ENCODE measurements around the gene GSTA3. TPM values are rescaled to one million over a fixed set of nuclear protein-coding genes. Genes with fewer than 3 reads are reported as not detected.
"Not testable (repeated sequence)": the region's sequence is repeated elsewhere in the genome, so short reads cannot be mapped to it uniquely, and the experiment has no call there.

The GSTA3 gene
- polyA plus RNA-seq, 3 donors: 0.37 to 0.83 (median 0.62) TPM

DNA sequence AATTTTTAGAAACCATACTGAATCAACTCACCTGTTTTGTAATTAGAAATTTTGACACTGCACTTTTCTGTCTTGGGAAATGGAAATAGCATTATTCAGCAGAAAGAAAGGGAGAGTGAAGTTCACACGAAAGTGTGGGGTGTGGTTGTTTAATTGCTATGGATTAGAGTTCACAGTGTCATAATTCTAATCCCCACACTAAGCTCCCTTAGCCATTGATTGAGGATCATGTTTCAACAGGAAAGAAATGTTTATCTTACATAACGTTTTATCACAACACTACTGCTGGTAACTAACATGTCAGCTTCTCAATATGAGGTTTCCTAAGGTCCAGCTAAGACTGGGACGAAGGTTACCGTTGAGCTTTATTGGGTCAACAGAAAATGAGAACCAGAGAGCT lies 37.5 kb downstream of the GSTA3 start:
- DNase-seq (ENCODE audit: extremely low read depth in 1 of 11, low read depth in 9 of 11, low spot score in 4 of 11): no peak

DNA sequence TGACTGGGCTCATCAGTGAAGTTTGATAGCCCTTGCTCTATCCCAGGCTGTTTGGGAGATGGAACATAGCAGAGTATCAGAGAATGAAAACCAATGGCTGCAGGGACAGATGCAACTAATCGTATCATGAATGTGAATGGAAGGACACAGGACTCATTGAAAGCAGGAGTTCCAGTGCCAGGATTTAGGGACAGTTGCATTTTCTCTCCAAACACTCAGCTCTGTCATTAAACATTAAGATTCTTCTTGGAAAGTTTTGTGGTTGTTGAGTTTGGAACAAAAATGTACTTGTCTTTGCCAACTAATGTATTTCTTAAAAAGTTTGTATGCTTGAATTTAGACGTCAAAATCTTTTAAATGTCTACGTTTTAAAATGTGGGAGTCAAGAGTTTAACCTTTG lies 37.9 kb downstream of the GSTA3 start:
- DNase-seq (ENCODE audit: extremely low read depth in 1 of 11, low read depth in 9 of 11, low spot score in 4 of 11): no peak

DNA sequence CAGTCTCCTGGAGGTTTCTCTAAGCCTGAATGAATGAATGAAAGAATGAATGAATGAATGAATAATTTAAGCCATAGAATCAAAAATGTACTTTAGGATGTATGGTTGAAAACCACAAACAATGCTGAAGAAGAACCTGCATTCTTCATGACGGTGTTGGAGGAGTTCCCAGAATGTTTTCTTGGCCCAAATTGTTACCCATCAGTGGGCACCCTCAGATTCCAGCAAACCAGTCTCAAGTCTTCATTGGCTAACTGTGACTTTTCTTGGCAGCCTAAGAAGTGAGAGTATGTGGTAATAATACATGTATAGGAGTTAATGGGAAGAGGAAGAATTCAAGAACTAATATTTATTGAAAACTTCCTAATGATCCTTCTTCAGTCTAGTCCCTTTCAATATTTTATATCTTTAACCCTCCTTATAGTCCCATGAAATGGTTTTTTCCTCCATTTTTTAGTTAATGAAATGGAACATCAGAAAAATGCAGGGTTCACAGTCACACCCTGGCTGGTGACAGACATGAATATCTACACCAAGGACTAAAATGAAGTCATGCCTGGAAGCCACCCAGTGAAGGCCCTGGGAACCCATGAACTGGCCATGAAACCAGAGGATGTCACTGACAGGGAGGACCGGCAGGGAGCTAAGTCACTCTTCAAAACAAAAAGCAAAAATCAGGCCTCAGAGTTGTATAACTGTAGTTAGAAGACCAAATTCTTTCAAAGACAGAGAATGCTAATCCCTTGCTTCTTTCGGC lies 39.0 kb downstream of the GSTA3 start:
- DNase-seq (ENCODE audit: extremely low read depth in 1 of 11, low read depth in 9 of 11, low spot score in 4 of 11): not testable (repeated sequence)

DNA sequence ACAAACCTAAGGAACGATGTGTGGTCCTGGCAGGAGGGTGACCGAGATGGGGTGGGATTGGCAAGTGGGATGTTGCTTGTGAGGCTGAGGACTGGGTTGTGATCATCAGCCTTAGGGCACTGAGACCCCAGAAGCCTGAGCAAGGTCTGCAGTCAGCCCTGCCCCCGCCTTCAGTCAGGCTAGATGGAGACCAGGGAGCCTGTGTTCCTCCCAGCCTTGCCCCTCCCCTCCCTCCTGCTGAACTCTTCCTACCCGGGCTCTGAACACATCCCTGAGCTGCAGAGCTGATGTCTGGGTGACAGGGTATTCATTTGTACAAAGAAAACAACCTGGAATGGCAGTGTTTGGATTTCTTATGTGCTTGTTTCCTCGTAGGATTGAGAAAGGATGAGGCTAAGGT lies 40.6 kb downstream of the GSTA3 start:
- DNase-seq (ENCODE audit: extremely low read depth in 1 of 11, low read depth in 9 of 11, low spot score in 4 of 11): not testable (repeated sequence)

DNA sequence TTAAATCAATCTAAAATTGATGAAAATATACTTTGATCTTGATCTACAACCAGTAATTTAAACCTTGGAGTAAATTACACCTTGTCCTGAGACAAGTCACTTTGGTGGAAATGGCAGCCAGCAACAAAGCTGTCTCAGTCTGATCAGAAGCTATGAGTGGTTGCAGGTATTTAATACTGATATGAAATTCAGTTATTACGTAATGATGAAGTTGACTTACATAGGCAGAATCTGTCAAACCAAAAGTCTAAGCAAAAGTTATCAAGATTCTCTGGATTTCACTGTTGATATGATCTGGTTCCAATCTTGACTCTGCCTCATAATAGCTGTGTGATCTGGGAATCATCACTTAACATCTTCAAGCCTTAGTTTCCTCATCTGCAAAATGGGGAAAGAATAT lies 41.3 kb downstream of the GSTA3 start:
- DNase-seq (ENCODE audit: extremely low read depth in 1 of 11, low read depth in 9 of 11, low spot score in 4 of 11): no peak

DNA sequence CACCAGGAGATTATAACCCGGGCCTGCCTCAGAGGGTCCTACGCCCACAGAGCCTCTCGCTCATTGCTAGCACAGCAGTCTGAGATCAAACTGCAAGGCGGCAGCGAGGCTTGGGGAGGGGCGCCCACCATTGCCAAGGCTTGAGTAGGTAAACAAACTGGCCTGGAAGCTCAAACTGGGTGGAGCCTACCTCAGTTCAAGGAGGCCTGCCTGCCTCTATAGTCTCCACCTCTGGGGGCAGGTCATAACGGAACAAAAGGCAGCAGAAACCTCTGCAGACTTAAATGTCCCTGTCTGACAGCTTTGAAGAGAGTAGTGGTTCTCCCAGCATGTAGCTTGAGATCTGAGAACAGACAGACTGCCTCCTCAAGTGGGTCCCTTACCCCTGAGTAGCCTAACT lies 48.3 kb downstream of the GSTA3 start:
- DNase-seq (ENCODE audit: extremely low read depth in 1 of 11, low read depth in 9 of 11, low spot score in 4 of 11): not testable (repeated sequence)

DNA sequence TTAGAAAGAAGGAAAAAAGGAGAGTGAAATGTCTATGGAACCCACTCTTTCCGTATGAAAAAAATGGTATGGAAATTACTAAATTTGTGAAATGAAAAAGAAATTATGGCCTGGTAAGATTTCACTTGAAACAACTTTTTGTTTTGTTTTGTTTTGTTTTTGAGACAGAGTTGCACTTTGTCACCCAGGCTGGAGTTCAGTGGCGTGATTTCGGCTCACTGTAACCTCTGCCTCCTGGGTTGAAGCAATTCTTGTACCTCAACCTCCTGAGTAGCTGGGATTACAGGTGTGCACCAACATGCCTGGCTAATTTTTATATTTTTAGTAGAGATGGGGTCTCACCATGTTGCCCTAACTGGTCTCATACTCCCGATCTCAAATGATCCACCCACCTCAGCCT lies 51.1 kb downstream of the GSTA3 start:
- no peak for DNase-seq (ENCODE audit: extremely low read depth in 1 of 11, low read depth in 9 of 11, low spot score in 4 of 11)

DNA sequence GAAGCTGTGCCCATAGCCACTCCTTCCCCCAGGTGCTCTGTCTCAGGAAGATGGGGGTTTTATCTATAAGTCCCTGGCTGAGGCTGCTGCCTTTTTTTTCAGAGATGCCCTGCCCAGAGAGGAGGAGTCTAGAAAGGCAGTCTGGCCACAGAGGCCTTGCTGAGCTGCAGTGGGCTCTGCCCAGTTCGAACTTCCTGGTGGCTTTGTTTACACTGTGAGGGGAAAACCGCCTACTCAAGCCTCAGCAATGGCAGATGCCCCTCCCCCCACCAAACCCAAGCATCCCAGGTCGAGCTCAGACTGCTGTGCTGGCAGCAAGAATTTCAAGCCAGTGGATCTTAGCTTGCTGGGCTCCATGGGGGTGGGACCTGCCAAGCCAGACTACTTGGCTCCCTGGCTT lies 53.4 kb downstream of the GSTA3 start:
- peak in 1 of 11 donors; percentile 11 for DNase-seq (ENCODE audit: extremely low read depth in 1 of 11, low read depth in 9 of 11, low spot score in 4 of 11)

DNA sequence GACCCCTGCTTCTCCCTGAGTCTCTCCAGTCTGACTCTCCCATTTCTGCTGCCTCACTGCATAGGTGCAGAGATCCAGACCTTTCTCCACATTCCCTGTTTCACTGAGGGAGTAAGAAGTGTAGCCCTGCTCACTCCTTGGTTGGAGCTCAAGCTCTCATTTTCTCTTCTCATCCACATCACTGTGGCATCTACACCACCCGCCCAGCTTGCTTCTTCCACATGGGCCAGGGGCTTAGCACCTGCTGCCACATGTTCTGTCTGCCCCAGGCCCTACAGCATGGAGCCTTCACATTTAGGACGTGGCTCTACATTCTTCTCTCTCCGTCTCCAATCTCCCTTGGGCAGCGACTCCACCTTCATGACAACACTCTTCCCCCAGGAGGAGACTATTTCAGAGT lies 60.4 kb downstream of the GSTA3 start:
- DNase-seq (ENCODE audit: extremely low read depth in 1 of 11, low read depth in 9 of 11, low spot score in 4 of 11): no peak

Other genes starting within 250 kb of the GSTA3 start
- 10 to 100 TPM; 43.4 to 48.2 (median 44.3) TPM for gene TMEM14A, start 238.6 kb downstream of the GSTA3 start, polyA plus RNA-seq (ENCODE audit: insufficient read length in 3 of 3)
- gene GSTA2, start 146.2 kb downstream of the GSTA3 start, polyA plus RNA-seq (ENCODE audit: insufficient read length in 3 of 3): under 1 TPM; 0.36 to 0.51 (median 0.43) TPM
- 1 to 10 TPM in 2 of 3 donors, under 1 TPM in 1; 0.83 to 1.8 (median 1.2) TPM for gene GSTA1, start 105.9 kb downstream of the GSTA3 start, polyA plus RNA-seq (ENCODE audit: insufficient read length in 3 of 3)
- not detected for gene GSTA5, start 68.9 kb downstream of the GSTA3 start, polyA plus RNA-seq (ENCODE audit: insufficient read length in 3 of 3)
- 100 to 1,000 TPM; 101 to 118 (median 109) TPM for gene GSTA4, start 85.6 kb upstream of the GSTA3 start, polyA plus RNA-seq (ENCODE audit: insufficient read length in 3 of 3)
- 10 to 100 TPM; 14.8 to 17.8 (median 17.6) TPM for gene CILK1, start 152.1 kb upstream of the GSTA3 start, polyA plus RNA-seq (ENCODE audit: insufficient read length in 3 of 3)
- gene FBXO9, start 155.7 kb upstream of the GSTA3 start, polyA plus RNA-seq (ENCODE audit: insufficient read length in 3 of 3): 100 to 1,000 TPM in 1 of 3 donors, 10 to 100 TPM in 2; 89.6 to 122 (median 94.2) TPM
- under 1 TPM; 0.06 to 0.23 (median 0.08) TPM for gene GCM1, start 239.1 kb upstream of the GSTA3 start, polyA plus RNA-seq (ENCODE audit: insufficient read length in 3 of 3)

Data from renal cortex interstitium (tissue), 11 donors.